Endodermal cell (in vitro differentiated cells): ENCODE data around the gene CASP9. TPM values are rescaled to one million over a fixed set of nuclear protein-coding genes. Genes with fewer than 3 reads are reported as not detected.
"Not testable (repeated sequence)": the region's sequence is repeated elsewhere in the genome, so short reads cannot be mapped to it uniquely, and the experiment has no call there.

Experiments used
- DNase-seq: peaks from one replicate; pipeline ENCODE4 v3.0.0-alpha.2; 2017
- H3K27ac ChIP-seq: 2 replicates; pipeline ENCODE4 v1.5.1; 2013; ENCODE audit warnings: mild to moderate bottlenecking, low read depth, low read length, moderate library complexity
- H3K27me3 ChIP-seq: 2 replicates; pipeline ENCODE4 v1.6.1; 2013; ENCODE audit warnings: mild to moderate bottlenecking, low read length, moderate library complexity; ENCODE audit not compliant: insufficient read depth, control insufficient read depth, poor library complexity, severe bottlenecking
- H3K36me3 ChIP-seq: 2 replicates; pipeline ENCODE4 v1.7.0; 2013; ENCODE audit warnings: mild to moderate bottlenecking, low read length, moderate library complexity; ENCODE audit not compliant: control insufficient read depth, insufficient read depth
- H3K4me1 ChIP-seq: one replicate; pipeline ENCODE4 v1.7.0; 2013; ENCODE audit warnings: low read length; ENCODE audit not compliant: control insufficient read depth, insufficient read depth
- H3K4me3 ChIP-seq: 2 replicates; pipeline ENCODE4 v1.5.1; 2013; ENCODE audit warnings: mild to moderate bottlenecking, low read length, moderate library complexity
- H3K9ac ChIP-seq: 2 replicates; pipeline ENCODE4 v1.6.1; 2013; ENCODE audit warnings: mild to moderate bottlenecking, low read length, moderate library complexity; ENCODE audit not compliant: poor library complexity, severe bottlenecking; ENCODE audit errors: extremely low read depth
- H3K9me3 ChIP-seq: 2 replicates; pipeline ENCODE4 v1.6.1; 2013; ENCODE audit warnings: mild to moderate bottlenecking, low read length, moderate library complexity; ENCODE audit not compliant: control insufficient read depth
- H3K27ac Mint-ChIP-seq: 2 replicates; pipeline ENCODE4 v1.8.0; 2020; ENCODE audit warnings: mixed read lengths
- H3K27me3 Mint-ChIP-seq: 2 replicates; pipeline ENCODE4 v1.8.0; 2021; ENCODE audit warnings: mild to moderate bottlenecking, mixed read lengths; ENCODE audit not compliant: insufficient read depth
- H3K36me3 Mint-ChIP-seq: 2 replicates; pipeline ENCODE4 v1.8.0; 2020; ENCODE audit warnings: low read depth, mixed read lengths
- H3K4me1 Mint-ChIP-seq: 2 replicates; pipeline ENCODE4 v1.8.0; 2020; ENCODE audit warnings: mixed read lengths
- H3K4me3 Mint-ChIP-seq: 2 replicates; pipeline ENCODE4 v1.8.0; 2020; ENCODE audit warnings: mild to moderate bottlenecking, moderate library complexity, mixed read lengths
- H3K9me3 Mint-ChIP-seq: 2 replicates; pipeline ENCODE4 v1.8.0; 2020; ENCODE audit warnings: mild to moderate bottlenecking, mixed read lengths
- CTCF ChIP-seq: fragments of 200-600 bp; sonication (generic); conservative IDR thresholded peaks from 2 replicates; pipeline ENCODE4 v1.5.0; 2021; ENCODE audit warnings: antibody characterized with exemption, mild to moderate bottlenecking
- WGBS, 2 experiments: methylation state at CpG; one replicate each; pipeline versions ENCODE4 v1.1.5 to v1.1.7; 2013; ENCODE audit warnings: missing lambda C conversion rate in 2 of 2, mixed read lengths in 1 of 2; ENCODE audit not compliant: insufficient coverage in 1 of 2, insufficient read length in 1 of 2; 5-methylcytosine and 5-hydroxymethylcytosine counted together
- total RNA-seq, 2 donors: library from RNA; stranded (reverse); fragmentation: NEBNext Ultra II Directional in 1 of 2; extraction: Animal tissue kit (Norgen Biotek cat#: 25700) in 1 of 2; gene quantifications; 2 replicates in 1 of 2; 3 replicates in 1 of 2; pipeline ENCODE4 v1.2.1, GENCODE V29; 2021

CASP9 gene
- total RNA-seq, 2 donors from 2014 or later = 15.5 to 16.1 TPM

DNA sequence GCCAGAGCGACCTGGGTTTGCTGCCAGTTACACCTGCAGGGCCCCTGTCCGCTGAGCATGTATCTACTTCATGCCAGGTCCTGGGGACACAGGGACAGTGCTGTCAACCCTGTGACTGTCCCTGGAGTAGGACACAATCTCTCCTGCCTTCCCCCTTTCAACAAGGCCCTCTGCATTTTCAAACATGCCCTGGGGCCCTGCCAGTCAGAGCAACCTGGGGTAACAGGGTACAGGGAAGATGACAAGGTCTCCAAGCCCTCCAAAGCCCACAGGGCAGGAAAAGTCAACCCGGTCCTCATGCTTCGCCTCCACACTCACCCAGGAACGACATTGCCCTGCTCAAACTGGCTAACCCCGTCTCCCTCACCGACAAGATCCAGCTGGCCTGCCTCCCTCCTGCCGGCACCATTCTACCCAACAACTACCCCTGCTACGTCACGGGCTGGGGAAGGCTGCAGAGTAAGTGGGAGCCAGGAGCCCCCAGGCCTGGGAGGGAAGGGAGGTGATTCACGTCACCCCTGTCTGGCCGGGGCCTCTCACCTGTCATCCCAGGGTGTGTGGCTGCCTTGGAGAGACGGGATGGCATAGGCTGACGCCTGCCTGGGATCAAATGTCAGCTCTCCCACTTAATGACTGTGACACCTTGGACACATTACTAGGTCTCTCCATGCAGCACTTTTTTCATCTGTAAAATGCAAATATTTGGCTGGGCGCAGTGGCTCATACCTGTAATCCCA, 60.8 kb downstream of the CASP9 start:
- H3K4me1 ChIP-seq, H3K9me3 Mint-ChIP-seq, H3K27ac Mint-ChIP-seq, H3K27me3 Mint-ChIP-seq, H3K9me3 ChIP-seq, H3K27me3 ChIP-seq, H3K4me1 Mint-ChIP-seq, H3K4me3 ChIP-seq, H3K27ac ChIP-seq, H3K36me3 Mint-ChIP-seq, H3K36me3 ChIP-seq, H3K9ac ChIP-seq, DNase-seq, H3K4me3 Mint-ChIP-seq: not testable (repeated sequence)
- WGBS, 2 experiments = 88 to 94% methylated on average over 5 to 11 of the region's 15 CpGs

DNA sequence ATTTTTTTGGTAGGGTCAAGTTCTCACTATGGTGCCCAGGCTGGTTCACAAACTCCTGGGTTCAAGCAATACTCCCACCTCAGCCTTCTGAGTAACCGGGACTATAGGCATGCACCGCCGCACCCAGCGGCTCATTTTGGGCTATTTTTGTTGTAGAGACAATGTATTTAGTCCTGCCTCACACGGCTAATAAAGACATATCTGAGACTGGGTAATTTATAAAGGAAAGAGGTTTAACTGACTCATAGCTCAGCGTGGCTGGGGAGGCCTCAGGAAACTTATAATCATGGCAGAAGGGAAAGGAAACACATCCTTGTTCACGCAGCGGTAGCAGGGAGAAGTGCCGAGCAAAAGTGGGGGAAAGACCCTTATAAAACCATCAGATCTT, 63.3 kb downstream of the CASP9 start:
- Histone ChIP-seq H3K27ac (no peak overlapping the region), H3K4me1 (no peaks in the 10 kb centered on the region), H3K36me3 (no peaks in the 10 kb centered on the region), H3K9ac (no peak overlapping the region), H3K27me3 (no peaks in the 10 kb centered on the region), H3K9me3 (no peaks in the 10 kb centered on the region), H3K4me3 (no peak overlapping the region)
- no peak overlapping the region for H3K27ac Mint-ChIP-seq
- 93 to 94% methylated on average over 9 of the region's 9 CpGs for WGBS, 2 experiments
- no peak overlapping the region for H3K4me3 Mint-ChIP-seq
- peaks cover 15% of the 10 kb centered on the region for H3K4me1 Mint-ChIP-seq
- H3K27me3 Mint-ChIP-seq = no peaks in the 10 kb centered on the region
- no peaks in the 10 kb centered on the region for H3K36me3 Mint-ChIP-seq
- no peak for DNase-seq
- TF ChIP-seq CTCF = no peak
- no peaks in the 10 kb centered on the region for H3K9me3 Mint-ChIP-seq

DNA sequence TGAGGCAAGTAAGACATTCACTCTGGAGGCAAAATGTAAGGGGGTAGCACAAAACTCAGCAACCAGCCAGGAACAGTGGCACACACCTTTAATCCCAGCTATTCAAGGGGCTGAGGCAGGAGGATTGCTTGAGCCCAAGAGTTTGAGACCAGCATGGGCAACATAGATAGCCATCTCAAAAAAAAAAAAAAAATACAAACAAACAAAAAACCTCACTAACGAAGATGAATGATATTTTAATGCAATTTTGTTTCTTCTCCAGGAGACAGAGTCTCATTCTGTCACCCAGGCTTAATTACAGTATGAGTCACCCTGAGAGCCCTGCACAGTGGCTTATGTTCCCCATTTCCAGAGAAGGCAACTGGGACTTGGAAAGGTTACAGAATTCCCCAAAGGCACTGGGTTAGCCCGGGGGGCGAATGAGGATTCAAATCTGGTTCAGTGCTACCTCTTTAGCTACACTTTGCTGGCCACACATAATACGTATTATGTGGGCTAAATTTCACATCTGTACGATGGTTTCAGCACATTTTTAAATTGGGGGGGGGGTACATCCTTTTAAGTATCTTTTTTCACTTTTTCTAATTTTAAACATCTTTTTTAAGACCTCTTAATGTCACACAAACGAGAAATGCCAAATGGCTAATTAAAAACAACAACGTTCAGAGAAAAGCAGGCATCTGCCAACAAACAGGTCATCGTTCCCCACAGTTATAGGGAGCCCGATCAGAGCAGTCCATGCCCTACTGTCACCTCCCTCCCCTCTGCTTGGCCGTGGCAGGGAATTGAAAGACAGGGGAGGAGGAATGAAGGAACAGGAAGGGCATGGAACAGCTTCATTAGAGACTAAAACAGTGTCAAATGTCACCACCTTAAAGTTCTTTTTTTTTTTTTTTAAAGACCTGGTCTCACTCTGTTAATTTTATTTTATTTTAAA, 64.0 kb downstream of the CASP9 start:
- no peaks in the 10 kb centered on the region for H3K27me3 ChIP-seq
- H3K4me3 ChIP-seq = no peak overlapping the region
- no peaks in the 10 kb centered on the region for H3K36me3 Mint-ChIP-seq
- no peak for DNase-seq
- no peaks in the 10 kb centered on the region for H3K4me1 ChIP-seq
- no peaks in the 10 kb centered on the region for H3K36me3 ChIP-seq
- no peak overlapping the region for H3K4me3 Mint-ChIP-seq
- no peaks in the 10 kb centered on the region for H3K9me3 ChIP-seq
- H3K27ac ChIP-seq = no peak overlapping the region
- peaks cover 15% of the 10 kb centered on the region for H3K4me1 Mint-ChIP-seq
- H3K9me3 Mint-ChIP-seq = no peaks in the 10 kb centered on the region
- 90 to 98% methylated on average over 8 to 9 of the region's 10 CpGs for WGBS, 2 experiments
- no peak overlapping the region for H3K9ac ChIP-seq
- H3K27ac Mint-ChIP-seq = no peak overlapping the region
- TF ChIP-seq CTCF = no peak
- H3K27me3 Mint-ChIP-seq = no peaks in the 10 kb centered on the region

- not testable (repeated sequence) for H3K27ac ChIP-seq, H3K36me3 ChIP-seq, DNase-seq, H3K4me1 ChIP-seq, H3K4me3 ChIP-seq, H3K27me3 ChIP-seq, H3K9me3 Mint-ChIP-seq, H3K27me3 Mint-ChIP-seq, H3K9me3 ChIP-seq, H3K9ac ChIP-seq, H3K4me3 Mint-ChIP-seq, H3K27ac Mint-ChIP-seq, H3K36me3 Mint-ChIP-seq
- 80 to 86% methylated on average over 3 to 4 of the region's 4 CpGs for WGBS, 2 experiments
- H3K4me1 Mint-ChIP-seq = peaks cover 13% of the 10 kb centered on the region
Observed at GRCh38 chr1:15458388-15458787, 65.6 kb downstream of the CASP9 start.
